GM21381 (cell line): Measurements from ENCODE around the gene PDE7B.
"Not testable (repeated sequence)": the region's sequence is repeated elsewhere in the genome, so short reads cannot be mapped to it uniquely, and the experiment has no call there.

Experiments
- ATAC-seq: cut with Tn5 transposase; IDR thresholded peaks from one replicate; pipeline ENCODE4 v1.9.1; 2021; ENCODE audit warnings: mild to moderate bottlenecking, moderate library complexity; ENCODE audit not compliant: unreplicated experiment

Gene PDE7B

DNA sequence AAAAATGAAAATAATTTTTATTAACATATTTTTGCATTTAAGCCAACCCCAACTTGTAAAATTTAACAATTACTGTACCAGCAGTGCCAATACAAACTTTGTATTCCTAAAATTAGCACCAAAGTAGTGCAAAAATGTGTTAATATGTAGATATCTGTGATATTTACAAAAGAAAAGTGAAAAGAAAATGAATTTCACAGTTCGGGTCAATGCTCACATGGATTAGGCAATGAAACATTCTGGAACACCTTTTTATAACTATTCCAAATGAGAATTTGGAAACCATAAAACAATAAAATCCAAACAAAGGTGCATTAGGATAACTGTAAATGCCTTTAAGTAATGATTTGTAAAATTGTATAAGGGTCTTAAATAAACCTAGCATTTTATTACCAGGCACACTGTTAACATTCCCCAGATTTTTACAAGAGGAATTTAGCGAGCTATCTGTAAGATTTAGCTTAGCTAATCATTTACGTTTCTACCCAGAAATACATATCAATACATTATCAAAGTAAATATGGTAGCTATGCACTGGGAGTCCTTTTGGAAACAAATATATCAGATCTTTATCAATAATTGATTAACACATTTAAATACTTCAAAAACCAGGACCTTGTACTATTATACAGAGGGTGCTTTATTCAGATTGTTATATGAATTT lies 286.4 kb downstream of the PDE7B start:
- no peak for ATAC-seq

- ATAC-seq: not testable (repeated sequence)
Observed at GRCh38 chr6:136139111-136139510, 287.6 kb downstream of the PDE7B start.

DNA sequence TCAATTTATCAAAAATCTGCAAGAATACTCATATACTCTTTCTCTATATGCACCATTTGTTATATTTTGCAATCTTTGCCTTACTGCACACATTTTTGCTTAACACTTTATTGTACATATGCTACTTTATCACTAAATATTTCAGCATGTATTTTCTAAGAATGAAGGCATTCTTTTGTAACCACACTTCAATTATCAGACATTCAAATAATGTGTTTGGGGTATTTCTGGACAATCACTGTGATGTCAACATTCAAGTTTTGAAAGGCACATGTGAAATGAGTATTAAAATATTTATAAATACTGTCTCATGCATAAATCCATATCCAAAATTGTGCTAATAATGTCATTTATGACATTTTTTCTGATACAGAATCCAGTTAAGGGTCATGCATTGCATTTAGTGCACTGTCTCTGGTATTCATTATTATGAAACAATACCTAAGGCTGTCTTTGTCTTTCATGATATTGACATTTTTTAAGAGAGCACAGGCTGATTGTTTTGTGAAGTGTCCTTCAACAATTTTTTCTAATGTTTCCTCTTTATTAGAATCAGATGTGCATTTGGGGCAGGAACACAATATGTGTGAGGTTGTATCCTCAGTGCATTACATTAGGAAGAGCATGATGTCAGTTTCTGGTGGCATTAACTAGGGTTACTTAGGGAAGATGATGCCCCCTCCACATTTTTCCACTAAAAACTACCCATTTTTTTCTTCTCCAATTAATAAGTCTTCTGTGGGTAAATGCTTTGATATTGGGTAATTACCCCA lies 292.9 kb downstream of the PDE7B start:
- no peak for ATAC-seq

- no peak for ATAC-seq
Observed at GRCh38 chr6:136146130-136146529, 294.6 kb downstream of the PDE7B start.

DNA sequence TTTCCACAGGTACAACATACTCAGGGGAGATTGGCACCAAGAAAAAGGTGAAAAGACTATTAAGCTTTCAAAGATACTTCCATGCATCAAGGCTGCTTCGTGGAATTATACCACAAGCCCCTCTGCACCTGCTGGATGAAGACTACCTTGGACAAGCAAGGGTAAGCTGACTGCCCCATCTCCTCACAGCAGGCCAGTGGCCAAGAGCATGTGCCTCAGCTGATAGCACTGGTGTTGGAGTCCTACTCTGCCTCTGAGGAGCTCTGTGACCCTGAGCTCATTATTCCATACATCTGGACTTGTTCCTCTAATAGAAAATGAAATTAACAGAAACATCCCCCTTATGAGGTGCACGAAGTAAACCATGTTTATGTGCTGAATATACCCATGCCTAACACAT lies 295.8 kb downstream of the PDE7B start:
- no peak for ATAC-seq

DNA sequence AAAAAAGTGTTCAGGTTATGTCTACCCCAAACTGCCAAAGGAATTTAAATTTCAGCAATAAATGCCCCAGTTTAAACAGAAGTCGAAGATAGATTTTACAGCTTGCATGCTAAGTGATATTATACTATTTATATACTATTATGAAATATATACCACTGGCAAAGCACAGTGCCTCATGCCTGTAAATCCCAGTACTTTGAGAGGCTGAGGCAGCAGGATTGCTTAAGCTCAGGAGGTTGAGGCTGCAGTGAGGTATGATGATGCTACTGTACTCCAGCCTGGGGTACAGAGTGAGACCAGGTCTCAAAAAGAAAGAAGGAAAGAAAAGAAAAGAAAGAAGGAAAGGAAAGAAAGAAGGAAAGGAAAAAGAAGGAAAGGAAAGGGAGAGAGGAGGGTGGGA lies 296.6 kb downstream of the PDE7B start:
- ATAC-seq: no peak

GRCh38 chr6:136148523-136148922 lies 297.0 kb downstream of the PDE7B start:
- no peak for ATAC-seq

GRCh38 chr6:136149311-136149710 lies 297.8 kb downstream of the PDE7B start:
- ATAC-seq: no peak

- no peak for ATAC-seq
Observed at GRCh38 chr6:136150961-136151360, 299.5 kb downstream of the PDE7B start.

- ATAC-seq: no peak
Observed at GRCh38 chr6:136153707-136154375, 302.3 kb downstream of the PDE7B start.

GRCh38 chr6:136155191-136155590 lies 303.7 kb downstream of the PDE7B start:
- ATAC-seq: no peak

GRCh38 chr6:136157743-136158142 lies 306.2 kb downstream of the PDE7B start:
- ATAC-seq: no peak

GRCh38 chr6:136158387-136158821 lies 306.9 kb downstream of the PDE7B start:
- no peak for ATAC-seq

DNA sequence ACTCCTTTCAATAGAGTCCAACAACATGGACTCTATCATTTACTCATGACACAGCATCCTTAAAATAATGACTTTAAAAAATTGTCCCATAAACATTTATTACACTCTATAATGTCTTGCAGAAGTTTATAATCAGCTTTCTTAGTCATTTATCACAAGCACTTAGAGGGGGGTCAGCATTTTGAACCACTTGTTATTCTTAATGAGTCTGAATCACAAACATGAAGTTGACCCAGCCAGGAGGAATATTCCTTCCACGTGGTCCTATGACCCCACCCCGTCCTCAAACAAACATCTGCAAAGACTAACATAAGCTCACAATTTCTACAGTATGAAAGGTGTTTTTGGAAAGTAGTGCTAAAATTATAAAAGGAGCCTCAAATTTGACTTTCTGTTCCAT lies 307.5 kb downstream of the PDE7B start:
- no peak for ATAC-seq

DNA sequence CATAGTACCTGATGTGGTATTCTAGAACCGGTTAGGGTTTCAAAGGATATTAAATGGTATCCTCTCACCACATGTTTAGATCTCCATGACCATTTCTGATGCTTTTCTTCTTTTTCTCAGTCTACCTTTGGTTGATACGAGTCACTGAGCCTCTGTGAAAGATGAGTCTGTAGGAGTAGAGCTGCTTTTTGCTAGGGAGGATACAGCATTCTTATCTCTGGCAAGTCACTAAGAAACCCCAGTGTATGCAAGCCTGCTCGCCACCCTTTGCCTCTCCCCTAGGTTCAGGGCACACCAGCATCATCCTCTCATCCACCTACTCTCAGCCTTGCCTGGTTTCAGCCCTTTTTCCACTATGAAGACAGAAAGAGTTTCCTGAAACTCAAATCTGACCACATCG lies 308.7 kb downstream of the PDE7B start:
- ATAC-seq: no peak

- ATAC-seq: no peak
Observed at GRCh38 chr6:136161950-136162349, 310.4 kb downstream of the PDE7B start.

DNA sequence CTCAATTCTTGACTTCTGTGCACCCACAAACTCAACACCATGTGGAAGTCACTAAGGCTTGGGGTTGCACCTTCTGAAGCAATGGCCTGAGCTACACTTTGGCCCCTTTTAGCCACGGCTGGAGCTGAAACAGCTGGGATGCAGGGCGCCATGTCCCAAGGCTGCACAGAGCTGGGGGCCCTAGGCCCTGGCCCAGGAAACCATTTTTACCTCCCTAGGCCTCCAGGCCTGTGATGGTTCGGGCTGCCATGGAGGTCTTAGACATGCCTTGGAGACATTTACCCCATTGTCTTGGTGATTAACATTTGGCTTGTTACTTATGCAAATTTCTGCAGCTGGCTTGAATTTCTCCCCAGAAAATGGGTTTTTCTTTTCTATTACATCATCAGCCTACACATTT lies 311.8 kb downstream of the PDE7B start:
- ATAC-seq: no peak

DNA sequence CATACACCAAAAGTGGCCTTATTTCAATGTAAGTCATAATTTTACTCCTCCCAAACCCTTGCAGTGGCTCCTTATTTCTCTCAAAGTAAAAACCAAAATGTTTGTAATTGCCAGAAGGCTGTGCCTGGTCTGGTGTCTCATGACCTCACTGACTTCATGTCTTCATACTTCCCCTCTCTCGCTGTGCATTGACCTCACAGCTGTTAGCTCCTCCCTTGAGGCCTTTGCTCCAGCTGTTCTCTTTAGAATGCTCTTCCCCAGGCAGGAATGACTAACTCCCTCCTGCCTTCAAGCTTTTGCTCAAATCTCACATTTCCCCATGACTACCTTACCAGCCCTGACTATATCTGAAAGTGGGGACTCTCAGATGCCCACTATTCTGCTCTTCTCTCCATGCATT lies 315.3 kb downstream of the PDE7B start:
- ATAC-seq: no peak

- ATAC-seq: no peak
Observed at GRCh38 chr6:136169394-136170148, 318.1 kb downstream of the PDE7B start.

DNA sequence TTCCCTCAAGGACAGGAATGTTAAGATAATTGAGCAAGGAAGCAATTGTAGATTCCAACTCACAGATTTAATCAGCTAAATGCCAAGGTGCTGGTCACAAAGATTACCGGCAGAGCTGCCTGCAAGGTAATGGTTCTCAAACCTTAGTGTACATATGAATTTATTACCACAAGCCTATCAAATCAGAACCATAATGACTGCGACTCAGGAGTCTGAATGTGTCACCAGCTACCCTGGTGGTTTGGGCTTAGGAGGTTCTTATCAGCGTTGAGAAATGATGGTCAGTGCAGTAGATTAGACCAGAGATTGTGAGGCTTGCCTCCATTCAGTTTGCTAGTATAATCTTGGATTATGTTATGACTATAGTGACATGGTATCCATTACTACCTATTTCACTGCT lies 319.7 kb downstream of the PDE7B start:
- no peak for ATAC-seq
